RPMI7951 (cell line): ENCODE data around the gene ZC3H7A. TPM values are rescaled to one million over a fixed set of nuclear protein-coding genes. Genes with fewer than 3 reads are reported as not detected.

Experiments
- DNase-seq: peaks from one replicate; pipeline ENCODE4 v3.0.0-alpha.2; 2012; ENCODE audit warnings: low read depth
- total RNA-seq: library from RNA; depleted of rRNA; stranded (reverse); fragments of >200 nt; shearing (Covaris generic); gene quantifications from 2 replicates; pipeline ENCODE4 v1.2.3, GENCODE V29; 2014

Gene ZC3H7A
- total RNA-seq, 1 experiment from 2014 or later: 22.1 TPM

- DNase-seq: no peak
These were observed 58.1 kb downstream of the ZC3H7A start for GRCh38 chr16:11738742-11739544.

- DNase-seq: no peak
These were observed 59.3 kb downstream of the ZC3H7A start for GRCh38 chr16:11737713-11738112.

GRCh38 chr16:11736903-11737302 is 60.2 kb downstream of the ZC3H7A start:
- no peak for DNase-seq

GRCh38 chr16:11735787-11736186 is 61.3 kb downstream of the ZC3H7A start:
- DNase-seq: no peak

- DNase-seq: no peak
These were observed 62.4 kb downstream of the ZC3H7A start for GRCh38 chr16:11734653-11735043.

- DNase-seq: no peak
These were observed 62.9 kb downstream of the ZC3H7A start for GRCh38 chr16:11734025-11734652.

GRCh38 chr16:11731222-11731621 is 65.8 kb downstream of the ZC3H7A start:
- DNase-seq: no peak

- no peak for DNase-seq
These were observed 67.3 kb downstream of the ZC3H7A start for GRCh38 chr16:11729787-11730186.

- DNase-seq: no peak
These were observed 69.1 kb downstream of the ZC3H7A start for GRCh38 chr16:11727796-11728543.

- DNase-seq: no peak
These were observed 71.0 kb downstream of the ZC3H7A start for GRCh38 chr16:11726008-11726407.

- no peak for DNase-seq
These were observed 71.6 kb downstream of the ZC3H7A start for GRCh38 chr16:11725457-11725856.

- DNase-seq: no peak
These were observed 74.6 kb downstream of the ZC3H7A start for GRCh38 chr16:11722468-11722808.

GRCh38 chr16:11721781-11722467 is 75.1 kb downstream of the ZC3H7A start:
- DNase-seq: no peak

- DNase-seq: no peak
These were observed 77.3 kb downstream of the ZC3H7A start for GRCh38 chr16:11719762-11720161.

- no peak for DNase-seq
These were observed 77.9 kb downstream of the ZC3H7A start for GRCh38 chr16:11719171-11719570.

- DNase-seq: no peak
These were observed 79.2 kb downstream of the ZC3H7A start for GRCh38 chr16:11717811-11718210.

GRCh38 chr16:11716336-11716735 is 80.7 kb downstream of the ZC3H7A start:
- DNase-seq: no peak

- no peak for DNase-seq
These were observed 81.7 kb downstream of the ZC3H7A start for GRCh38 chr16:11715246-11715947.

GRCh38 chr16:11712122-11712521 is 84.9 kb downstream of the ZC3H7A start:
- DNase-seq: no peak

GRCh38 chr16:11711662-11712061 is 85.4 kb downstream of the ZC3H7A start:
- no peak for DNase-seq

GRCh38 chr16:11708421-11708820 is 88.6 kb downstream of the ZC3H7A start:
- no peak for DNase-seq
